GM12891 (cell line): ENCODE results near the gene ANO3.

Source experiments
- DNase-seq: peaks from one replicate; pipeline ENCODE4 v3.0.0; 2011; ENCODE audit warnings: low spot score; ENCODE audit not compliant: insufficient read length
- FAIRE-seq: peaks from 2 replicates; lab custom pipeline; 2011; peaks lifted over from hg19 to GRCh38; lab: Jason Lieb, UNC
- PAX5 ChIP-seq: IDR thresholded peaks from 2 replicates; pipeline ENCODE4 v1.6.1; 2011; ENCODE audit warnings: low read length, moderate library complexity, mild to moderate bottlenecking; ENCODE audit not compliant: insufficient read depth, severe bottlenecking
- POLR2A ChIP-seq: IDR thresholded peaks from 2 replicates; pipeline ENCODE4 v1.6.1; 2011; ENCODE audit warnings: low read depth, low read length, control low read depth
- POLR2AphosphoS5 ChIP-seq: IDR thresholded peaks from 2 replicates; pipeline ENCODE4 v1.6.1; 2011; ENCODE audit warnings: low read depth, low read length, control low read depth
- POU2F2 ChIP-seq: IDR thresholded peaks from 2 replicates; pipeline ENCODE4 v1.6.1; 2011; ENCODE audit warnings: low read depth, mild to moderate bottlenecking, control low read depth, low read length, moderate library complexity
- SPI1 ChIP-seq: IDR thresholded peaks from 2 replicates; pipeline ENCODE4 v1.6.1; 2011; ENCODE audit warnings: low read depth, low read length, control low read depth
- TAF1 ChIP-seq: IDR thresholded peaks from 2 replicates; pipeline ENCODE4 v1.6.1; 2011; ENCODE audit warnings: low read depth, low read length, control low read depth

ANO3 gene

DNA sequence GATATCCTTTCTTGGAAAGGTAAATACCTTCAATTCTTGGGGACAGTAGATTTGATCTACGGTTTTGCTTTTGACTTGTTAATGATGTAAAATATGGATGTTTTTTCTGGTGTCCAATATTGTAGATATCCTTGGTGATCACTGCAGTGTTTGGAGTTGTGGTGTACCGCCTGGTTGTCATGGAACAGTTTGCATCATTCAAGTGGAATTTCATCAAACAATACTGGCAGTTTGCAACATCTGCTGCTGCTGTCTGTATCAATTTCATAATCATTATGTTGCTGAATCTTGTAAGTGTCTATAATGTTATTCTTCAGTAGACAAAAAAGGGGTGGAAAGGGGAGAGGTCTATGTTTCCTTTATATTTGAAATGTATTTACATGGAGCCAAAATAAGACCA is 267.5 kb downstream of the ANO3 start:
- DNase-seq (no peak), FAIRE-seq (no peak)
- no peak for TF ChIP-seq POU2F2
- no peak for TF ChIP-seq PAX5
- no peak for TF ChIP-seq SPI1
- TF ChIP-seq POLR2A = no peak
- no peak for TF ChIP-seq POLR2AphosphoS5
- no peak for TF ChIP-seq TAF1

DNA sequence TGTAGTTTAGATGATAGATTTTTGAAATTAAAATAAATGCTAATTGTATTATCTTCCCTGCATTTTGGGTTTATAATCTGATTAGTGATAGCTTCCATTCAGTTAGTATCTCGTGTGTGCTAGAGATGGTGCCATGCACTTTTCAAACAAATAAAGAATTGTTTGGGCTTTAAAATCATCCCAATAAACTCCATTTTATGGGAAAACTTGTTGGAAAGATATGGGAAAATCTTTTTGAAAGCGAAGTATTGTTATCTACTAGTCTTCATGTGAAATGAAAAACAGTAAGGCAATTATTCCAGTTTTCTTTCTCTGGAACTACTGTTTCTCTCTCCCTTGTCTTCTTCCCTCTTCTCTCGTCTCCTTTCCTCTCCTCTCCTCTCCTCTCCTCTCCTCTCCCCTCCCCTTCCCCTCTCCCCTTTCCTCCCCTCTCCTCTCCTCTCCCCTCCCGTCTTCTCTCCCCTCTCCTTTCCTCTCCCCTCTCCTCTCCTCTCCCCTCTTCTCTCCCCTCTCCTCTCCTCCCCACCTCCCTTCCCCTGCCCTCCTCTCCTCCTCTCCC is 268.0 kb downstream of the ANO3 start:
- TF ChIP-seq POU2F2 = no peak
- TF ChIP-seq TAF1 = no peak
- TF ChIP-seq POLR2AphosphoS5 = no peak
- no peak for TF ChIP-seq PAX5
- no peak for TF ChIP-seq SPI1
- TF ChIP-seq POLR2A = no peak
- FAIRE-seq = no peak
- DNase-seq = no peak

DNA sequence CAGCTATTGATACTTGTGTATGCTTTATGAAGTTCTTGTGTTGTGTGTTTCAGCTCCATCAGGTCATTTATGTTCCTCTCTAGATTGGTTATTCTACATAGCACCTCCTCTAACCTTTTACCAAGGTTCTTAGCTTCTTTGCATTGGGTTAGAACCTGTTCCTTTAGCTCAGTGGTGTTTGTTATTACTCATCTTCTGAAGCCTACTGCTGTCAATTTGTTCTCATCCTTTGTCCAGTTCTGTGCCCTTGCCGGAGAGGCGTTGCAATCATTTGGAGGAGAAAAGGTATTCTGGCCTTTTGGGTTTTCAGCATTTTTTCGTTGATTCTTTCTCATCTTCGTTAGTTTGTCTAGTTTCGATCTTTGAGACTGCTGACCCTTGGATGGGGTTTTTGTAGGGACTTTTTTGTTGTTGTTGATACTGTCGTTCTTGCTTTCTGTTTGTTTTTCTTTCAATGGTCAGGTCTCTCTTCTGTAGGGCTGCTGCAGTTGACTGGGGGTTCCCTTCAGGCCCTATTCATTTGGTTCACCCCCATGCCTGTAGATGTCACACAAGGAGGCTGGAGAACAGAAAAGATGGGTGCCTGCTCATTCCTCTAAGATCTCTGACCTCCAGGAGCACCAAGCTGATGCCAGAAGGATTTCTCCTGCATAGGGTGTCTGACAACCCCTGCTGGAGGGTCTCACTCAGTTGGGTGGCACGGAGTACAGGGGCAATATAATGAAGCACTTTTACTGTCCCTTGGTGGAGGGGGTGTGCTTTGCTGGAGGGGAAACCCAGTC is 276.0 kb downstream of the ANO3 start:
- DNase-seq (no peak), FAIRE-seq (no peak)
- no peak for TF ChIP-seq TAF1
- no peak for TF ChIP-seq PAX5
- TF ChIP-seq SPI1 = no peak
- no peak for TF ChIP-seq POLR2AphosphoS5
- no peak for TF ChIP-seq POU2F2
- no peak for TF ChIP-seq POLR2A

DNA sequence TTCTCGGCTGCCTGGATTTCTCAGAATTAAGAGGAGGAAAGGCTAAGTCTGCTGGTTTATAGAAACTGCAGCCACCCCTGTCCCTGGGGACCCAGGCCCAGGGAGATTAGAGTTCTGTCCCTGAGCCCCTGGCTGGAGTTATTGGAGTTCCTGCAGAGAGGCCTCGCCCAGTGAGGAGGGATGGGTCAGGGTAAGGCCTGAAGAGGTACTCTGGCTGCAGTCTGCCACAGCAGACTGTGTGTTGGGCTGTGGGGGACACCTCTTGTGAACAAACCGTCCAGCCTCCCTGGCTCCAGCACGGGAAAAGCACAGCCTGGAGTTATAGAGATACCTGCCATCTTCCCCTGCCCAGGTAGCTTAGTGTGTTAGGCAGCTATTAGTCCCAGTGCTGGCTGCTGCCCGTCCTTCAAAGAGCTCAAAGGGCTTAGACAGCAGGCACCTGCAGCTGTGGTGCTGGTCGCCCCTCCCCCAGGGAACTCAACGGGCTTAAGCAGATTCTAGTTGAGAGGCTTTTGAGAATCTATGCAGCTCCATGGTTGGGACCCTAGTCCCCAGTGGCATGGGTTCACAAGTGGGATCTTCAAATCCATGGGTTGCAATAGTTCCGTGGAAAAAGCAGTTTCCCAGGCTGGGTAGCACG is 276.7 kb downstream of the ANO3 start:
- DNase-seq (no peak), FAIRE-seq (no peak)
- TF ChIP-seq PAX5 (no peak), SPI1 (no peak), TAF1 (no peak), POU2F2 (no peak), POLR2A (no peak), POLR2AphosphoS5 (no peak)

DNA sequence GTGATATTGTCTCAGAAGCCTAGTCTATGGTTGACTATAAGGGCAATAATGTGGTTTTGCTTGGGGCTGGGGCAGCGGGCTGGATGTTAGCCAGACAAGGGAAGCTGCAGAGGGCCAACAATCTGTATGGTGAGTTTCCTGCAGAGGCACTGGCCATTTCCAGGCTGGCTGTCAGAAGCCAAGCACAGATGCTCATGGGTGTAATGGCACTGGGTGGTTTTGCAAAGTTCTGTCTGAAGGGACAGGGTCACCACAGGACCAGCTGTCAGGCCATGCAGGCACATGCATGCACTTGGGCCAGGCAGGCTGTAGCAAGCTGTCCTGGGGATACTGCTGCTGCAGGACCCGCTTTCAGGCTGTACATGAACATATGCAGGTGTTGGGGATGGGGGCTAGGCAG is 281.8 kb downstream of the ANO3 start:
- TF ChIP-seq POLR2A = no peak
- TF ChIP-seq PAX5 = no peak
- TF ChIP-seq TAF1 = no peak
- TF ChIP-seq POLR2AphosphoS5 = no peak
- TF ChIP-seq SPI1 = no peak
- TF ChIP-seq POU2F2 = no peak
- DNase-seq (no peak), FAIRE-seq (no peak)

DNA sequence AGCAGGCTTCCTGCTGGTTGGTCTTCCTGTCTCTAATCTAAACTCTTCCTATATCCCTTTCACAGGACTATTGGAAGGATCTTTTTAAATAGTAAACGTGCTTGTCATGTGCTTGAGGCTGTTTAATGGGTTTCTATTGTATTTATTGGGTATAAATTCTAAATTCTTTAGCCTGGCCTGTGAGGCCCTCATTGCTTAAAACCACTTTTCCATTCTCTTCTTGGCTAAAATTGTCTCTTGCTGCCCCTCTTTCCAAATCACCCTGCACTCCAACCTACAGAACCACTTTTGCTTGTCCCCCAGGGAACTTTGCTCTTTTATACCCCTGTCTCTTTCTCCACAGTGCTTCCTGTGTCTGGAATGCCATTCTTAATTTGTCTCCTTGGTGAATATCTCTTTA is 286.5 kb downstream of the ANO3 start:
- TF ChIP-seq POLR2AphosphoS5 (no peak), SPI1 (no peak), POU2F2 (no peak), POLR2A (no peak), TAF1 (no peak), PAX5 (no peak)
- no peak for DNase-seq
- no peak for FAIRE-seq

DNA sequence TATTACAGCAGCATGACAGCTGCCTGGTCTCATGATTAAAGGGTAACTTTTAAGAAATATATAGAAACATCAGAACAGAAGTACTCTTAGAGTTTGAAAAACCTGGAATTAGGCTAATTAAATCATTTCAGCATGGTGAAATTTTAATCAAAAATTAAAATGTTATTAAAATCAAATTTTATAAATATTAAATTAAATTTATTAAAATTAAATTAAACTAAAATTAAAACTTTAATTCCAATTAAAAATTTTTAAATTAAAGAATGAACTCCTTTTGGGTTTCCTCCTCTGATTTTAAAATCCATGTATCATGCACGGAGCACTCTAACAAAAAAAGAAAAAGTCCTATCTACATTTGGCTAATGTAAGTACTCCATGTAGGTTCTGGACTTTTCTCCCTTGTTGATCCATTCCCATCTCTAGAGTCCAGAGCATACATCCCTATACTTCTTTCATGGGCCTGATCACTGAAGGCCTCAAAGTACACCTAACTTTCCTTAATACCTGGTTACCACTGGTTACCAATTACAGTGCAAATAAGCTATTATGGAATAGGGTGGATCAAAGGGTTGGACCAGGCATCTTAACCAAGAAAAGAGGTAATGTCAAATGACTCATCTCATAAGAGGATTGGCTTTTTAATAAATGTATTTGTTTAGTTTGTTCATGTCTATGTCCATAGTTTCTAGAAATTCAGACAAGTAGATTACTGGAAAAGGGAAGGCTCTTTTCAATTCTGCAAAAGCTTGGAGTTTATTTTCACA is 288.5 kb downstream of the ANO3 start:
- DNase-seq = no peak
- TF ChIP-seq POLR2A = no peak
- TF ChIP-seq POLR2AphosphoS5 = no peak
- TF ChIP-seq POU2F2 = no peak
- TF ChIP-seq TAF1 = no peak
- no peak for TF ChIP-seq SPI1
- no peak for TF ChIP-seq PAX5
- no peak for FAIRE-seq

DNA sequence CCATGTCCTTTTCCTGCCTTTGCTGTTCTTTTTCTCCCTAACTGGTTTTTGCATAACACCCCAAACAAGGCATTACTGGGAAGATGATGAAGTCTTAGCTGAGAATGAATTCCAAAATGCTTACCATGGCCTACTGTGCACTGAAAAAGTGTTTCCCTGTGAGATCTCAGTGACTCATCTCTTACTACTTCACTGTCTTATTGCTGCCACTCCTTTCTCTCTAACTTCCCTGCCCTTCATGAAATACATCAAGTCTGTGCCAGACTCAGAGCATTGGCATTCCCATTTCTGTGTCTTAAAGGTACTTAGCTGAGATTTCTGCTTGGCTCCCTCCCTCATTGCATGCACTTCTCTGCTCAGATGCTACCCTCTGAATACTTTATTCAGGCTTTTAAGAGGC is 289.2 kb downstream of the ANO3 start:
- no peak for FAIRE-seq
- no peak for TF ChIP-seq POLR2A
- no peak for TF ChIP-seq POU2F2
- TF ChIP-seq SPI1 = no peak
- TF ChIP-seq POLR2AphosphoS5 = no peak
- TF ChIP-seq TAF1 = no peak
- TF ChIP-seq PAX5 = no peak

DNA sequence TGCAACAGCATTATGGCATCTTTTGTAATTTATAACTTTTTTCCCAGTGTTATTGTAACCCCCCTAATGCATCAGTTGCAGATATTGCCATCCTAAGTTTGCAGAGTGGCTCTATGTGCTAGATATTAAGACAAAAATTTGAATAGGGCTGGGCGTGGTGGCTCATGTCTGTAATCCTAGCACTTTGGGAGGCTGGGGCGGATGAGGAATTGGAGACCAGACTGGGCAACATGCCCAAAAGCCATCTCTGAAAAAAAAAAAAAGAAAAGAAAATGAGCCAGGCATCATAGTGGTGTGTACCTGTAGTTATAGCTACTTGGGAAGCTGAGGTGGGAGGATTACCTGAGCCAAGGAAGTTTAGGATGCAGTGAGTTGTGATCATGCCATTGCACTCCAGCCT is 290.3 kb downstream of the ANO3 start:
- TF ChIP-seq SPI1 (no peak), POU2F2 (no peak), POLR2A (no peak), TAF1 (no peak), PAX5 (no peak)
- FAIRE-seq = no peak
- no peak for DNase-seq

More for the DNA sequence above, 289.2 kb downstream of the ANO3 start:
- no peak for DNase-seq
